Fibroblast of mammary gland (primary cell): ENCODE measurements around the gene DDB1.

Experiments used
- DNase-seq: peaks from one replicate; pipeline ENCODE4 v3.0.0-alpha.2; 2010; ENCODE audit warnings: low read depth
- H3K4me3 ChIP-seq: 2 replicates; pipeline ENCODE4 v1.5.1; 2011; ENCODE audit warnings: low read depth, mild to moderate bottlenecking, low read length, moderate library complexity; ENCODE audit not compliant: control insufficient read depth
- TF ChIP-seq, protein P1 (sequence below): conservative IDR thresholded peaks from 2 replicates; pipeline ENCODE4 v1.5.1; 2011; ENCODE audit warnings: low read depth, low read length, inconsistent platforms; ENCODE audit not compliant: control insufficient read depth, insufficient read depth

DDB1 gene

DNA sequence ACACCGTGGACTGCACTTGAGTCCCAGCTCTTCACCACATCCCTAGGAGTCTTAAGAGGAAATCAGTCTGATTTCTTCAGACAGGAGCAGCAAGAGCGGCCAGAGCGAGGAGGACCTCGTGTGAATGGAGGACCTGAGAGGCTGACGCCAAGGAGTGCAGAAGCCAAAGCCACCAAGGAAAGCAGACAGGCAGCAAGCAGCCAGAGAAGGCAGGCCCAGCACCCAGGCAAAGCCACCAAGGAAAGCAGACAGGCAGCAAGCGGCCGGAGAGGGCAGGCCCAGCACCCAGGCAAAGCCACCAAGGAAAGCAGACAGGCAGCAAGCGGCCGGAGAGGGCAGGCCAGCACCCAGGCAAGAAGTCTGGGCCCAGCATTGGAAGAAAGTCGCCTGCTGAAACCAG lies 17.0 kb upstream of the DDB1 start:
- TF ChIP-seq, protein P1, sequence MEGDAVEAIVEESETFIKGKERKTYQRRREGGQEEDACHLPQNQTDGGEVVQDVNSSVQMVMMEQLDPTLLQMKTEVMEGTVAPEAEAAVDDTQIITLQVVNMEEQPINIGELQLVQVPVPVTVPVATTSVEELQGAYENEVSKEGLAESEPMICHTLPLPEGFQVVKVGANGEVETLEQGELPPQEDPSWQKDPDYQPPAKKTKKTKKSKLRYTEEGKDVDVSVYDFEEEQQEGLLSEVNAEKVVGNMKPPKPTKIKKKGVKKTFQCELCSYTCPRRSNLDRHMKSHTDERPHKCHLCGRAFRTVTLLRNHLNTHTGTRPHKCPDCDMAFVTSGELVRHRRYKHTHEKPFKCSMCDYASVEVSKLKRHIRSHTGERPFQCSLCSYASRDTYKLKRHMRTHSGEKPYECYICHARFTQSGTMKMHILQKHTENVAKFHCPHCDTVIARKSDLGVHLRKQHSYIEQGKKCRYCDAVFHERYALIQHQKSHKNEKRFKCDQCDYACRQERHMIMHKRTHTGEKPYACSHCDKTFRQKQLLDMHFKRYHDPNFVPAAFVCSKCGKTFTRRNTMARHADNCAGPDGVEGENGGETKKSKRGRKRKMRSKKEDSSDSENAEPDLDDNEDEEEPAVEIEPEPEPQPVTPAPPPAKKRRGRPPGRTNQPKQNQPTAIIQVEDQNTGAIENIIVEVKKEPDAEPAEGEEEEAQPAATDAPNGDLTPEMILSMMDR, result no peak
- H3K4me3 ChIP-seq, result no peak overlapping the region
- no peak for DNase-seq

GRCh38 chr11:61349189-61349751 lies 16.4 kb upstream of the DDB1 start:
- no peak for DNase-seq
- no peak overlapping the region for H3K4me3 ChIP-seq

GRCh38 chr11:61347916-61348461 lies 15.1 kb upstream of the DDB1 start:
- DNase-seq, result peak; percentile 41
- H3K4me3 ChIP-seq, result no peak overlapping the region
- TF ChIP-seq, protein P1, result no peak

More at GRCh38 chr11:61349189-61349751, 16.4 kb upstream of the DDB1 start:
- TF ChIP-seq, protein P1, result no peak

GRCh38 chr11:61345954-61346843 lies 13.3 kb upstream of the DDB1 start:
- TF ChIP-seq, protein P1, result no peak

GRCh38 chr11:61345170-61345610 lies 12.3 kb upstream of the DDB1 start:
- DNase-seq, result no peak
- H3K4me3 ChIP-seq, result no peak overlapping the region
- TF ChIP-seq, protein P1, result no peak

More at GRCh38 chr11:61345954-61346843, 13.3 kb upstream of the DDB1 start:
- no peak overlapping the region for H3K4me3 ChIP-seq
- DNase-seq, result no peak

GRCh38 chr11:61343792-61344745 lies 11.2 kb upstream of the DDB1 start:
- no peak for DNase-seq
- TF ChIP-seq, protein P1, result no peak
- no peak overlapping the region for H3K4me3 ChIP-seq
